DOHH2 (cell line): Measurements from ENCODE around the gene UHRF2.

Experiments used
- H3F3A ChIP-seq: fragments of 200-600 bp; sonication (generic), shearing (Covaris generic); 2 replicates; pipeline ENCODE4 v1.6.0; 2016; ENCODE audit warnings: antibody characterized with exemption, mild to moderate bottlenecking; ENCODE audit not compliant: control insufficient read depth, insufficient read depth
- H3K27ac ChIP-seq: fragments of 200-600 bp; sonication (generic); 2 replicates; pipeline ENCODE4 v1.5.1; 2014; ENCODE audit warnings: low read depth, mild to moderate bottlenecking, low read length, moderate library complexity
- H3K27me3 ChIP-seq: fragments of 200-600 bp; sonication (generic); 2 replicates; pipeline ENCODE4 v1.6.1; 2014; ENCODE audit warnings: mild to moderate bottlenecking, low read length, mixed read lengths; ENCODE audit not compliant: control insufficient read depth
- H3K36me3 ChIP-seq: fragments of 200-600 bp; sonication (generic); 2 replicates; pipeline ENCODE4 v1.6.1; 2014; ENCODE audit warnings: mild to moderate bottlenecking, low read length, moderate library complexity, mixed read lengths; ENCODE audit not compliant: control insufficient read depth
- H3K4me1 ChIP-seq: fragments of 200-600 bp; sonication (generic); 2 replicates; pipeline ENCODE4 v1.6.1; 2014; ENCODE audit warnings: mild to moderate bottlenecking, low read length, mixed read lengths; ENCODE audit not compliant: control insufficient read depth
- H3K4me2 ChIP-seq: fragments of 200-600 bp; sonication (generic); 2 replicates; pipeline ENCODE4 v1.6.0; 2014; ENCODE audit warnings: mild to moderate bottlenecking, low read length, moderate library complexity
- H3K4me3 ChIP-seq: fragments of 200-600 bp; sonication (generic); 2 replicates; pipeline ENCODE4 v1.5.1; 2014; ENCODE audit warnings: mild to moderate bottlenecking, low read length, mixed read lengths
- H3K79me2 ChIP-seq: fragments of 200-600 bp; sonication (generic); 2 replicates; pipeline ENCODE4 v1.6.1; 2014; ENCODE audit warnings: mild to moderate bottlenecking, low read length, mixed read lengths; ENCODE audit not compliant: control insufficient read depth
- H3K9me2 ChIP-seq: fragments of 200-600 bp; sonication (generic); replicated peaks from 2 replicates; pipeline ENCODE4 v1.6.1; 2014; ENCODE audit warnings: mild to moderate bottlenecking, low read length, mixed read lengths; ENCODE audit not compliant: control insufficient read depth
- H3K9me3 ChIP-seq: fragments of 200-600 bp; sonication (generic); 2 replicates; pipeline ENCODE4 v1.6.1; 2014; ENCODE audit warnings: antibody characterized with exemption, low read length, mixed read lengths; ENCODE audit not compliant: control insufficient read depth, insufficient read depth
- H4K20me1 ChIP-seq: fragments of 200-600 bp; sonication (generic); 2 replicates; pipeline ENCODE4 v1.6.0; 2014; ENCODE audit warnings: low read depth, mild to moderate bottlenecking, antibody characterized with exemption, low read length, moderate library complexity; ENCODE audit not compliant: control insufficient read depth, insufficient read depth
- EZH2phosphoT487 ChIP-seq: fragments of 200-600 bp; sonication (generic); IDR thresholded peaks from 2 replicates; pipeline ENCODE4 v1.6.1; 2017; ENCODE audit warnings: borderline replicate concordance, mild to moderate bottlenecking, antibody characterized with exemption, low read length, moderate library complexity, mixed read lengths
- TF ChIP-seq, protein P1 (sequence below): fragments of 200-600 bp; sonication (generic); IDR thresholded peaks from one replicate; pipeline ENCODE4 v1.5.1; 2014; ENCODE audit warnings: antibody characterized with exemption, mild to moderate bottlenecking, low read depth, low read length; ENCODE audit not compliant: poor library complexity, severe bottlenecking

UHRF2 gene

DNA sequence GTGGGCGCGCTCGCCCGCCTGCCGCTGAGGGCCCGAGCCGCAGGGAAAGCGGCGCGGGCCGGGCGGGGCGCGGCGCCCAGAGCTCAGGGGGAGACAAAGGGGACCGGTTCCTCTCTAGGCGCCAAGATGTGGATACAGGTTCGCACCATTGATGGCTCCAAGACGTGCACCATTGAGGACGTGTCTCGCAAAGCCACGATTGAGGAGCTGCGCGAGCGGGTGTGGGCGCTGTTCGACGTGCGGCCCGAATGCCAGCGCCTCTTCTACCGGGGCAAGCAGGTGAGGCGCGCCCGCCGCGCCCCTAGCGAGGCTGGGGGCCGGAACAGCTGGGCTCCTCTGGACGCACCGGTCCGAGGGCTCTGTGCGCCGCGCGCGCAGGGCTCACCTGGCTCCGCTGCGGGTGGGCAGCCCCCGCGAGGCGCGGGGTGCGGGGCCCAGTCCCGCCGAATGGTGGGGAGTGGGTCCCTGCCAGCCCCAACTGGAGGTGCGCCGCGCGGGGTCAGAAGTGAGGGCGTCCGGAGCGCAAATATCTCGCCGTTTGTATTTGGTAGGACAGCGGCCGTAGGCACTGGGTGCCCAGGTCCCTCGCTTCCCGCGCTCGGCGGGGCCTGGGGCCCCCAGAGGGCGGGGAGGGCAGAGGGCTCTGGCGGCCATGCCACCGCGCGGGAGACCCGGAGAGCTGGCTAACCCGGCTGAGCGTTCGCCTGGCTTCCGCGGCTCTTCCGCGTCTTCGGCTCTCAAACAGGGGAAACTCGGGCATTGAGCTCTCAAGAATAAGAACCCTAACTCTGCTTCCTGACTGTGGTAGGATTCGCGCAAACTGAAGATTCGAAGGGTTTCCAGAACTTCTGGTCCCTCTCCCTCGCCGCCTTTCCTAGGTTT lies 607 bp downstream of the UHRF2 start:
- Histone ChIP-seq H3K9me3 (no peaks in the 10 kb centered on the region), H3F3A (peaks cover 17% of the 10 kb centered on the region), H3K4me3 (peak overlapping the region; percentile 98), H3K4me2 (peak overlapping the region; percentile 91), H3K27ac (peak overlapping the region; percentile 96), H3K9me2 (no peaks in the 10 kb centered on the region), H3K4me1 (peaks cover 80% of the 10 kb centered on the region), H3K27me3 (no peaks in the 10 kb centered on the region), H4K20me1 (peaks cover 38% of the 10 kb centered on the region), H3K79me2 (peaks cover 56% of the 10 kb centered on the region), H3K36me3 (peaks cover 46% of the 10 kb centered on the region)
- TF ChIP-seq, protein P1, sequence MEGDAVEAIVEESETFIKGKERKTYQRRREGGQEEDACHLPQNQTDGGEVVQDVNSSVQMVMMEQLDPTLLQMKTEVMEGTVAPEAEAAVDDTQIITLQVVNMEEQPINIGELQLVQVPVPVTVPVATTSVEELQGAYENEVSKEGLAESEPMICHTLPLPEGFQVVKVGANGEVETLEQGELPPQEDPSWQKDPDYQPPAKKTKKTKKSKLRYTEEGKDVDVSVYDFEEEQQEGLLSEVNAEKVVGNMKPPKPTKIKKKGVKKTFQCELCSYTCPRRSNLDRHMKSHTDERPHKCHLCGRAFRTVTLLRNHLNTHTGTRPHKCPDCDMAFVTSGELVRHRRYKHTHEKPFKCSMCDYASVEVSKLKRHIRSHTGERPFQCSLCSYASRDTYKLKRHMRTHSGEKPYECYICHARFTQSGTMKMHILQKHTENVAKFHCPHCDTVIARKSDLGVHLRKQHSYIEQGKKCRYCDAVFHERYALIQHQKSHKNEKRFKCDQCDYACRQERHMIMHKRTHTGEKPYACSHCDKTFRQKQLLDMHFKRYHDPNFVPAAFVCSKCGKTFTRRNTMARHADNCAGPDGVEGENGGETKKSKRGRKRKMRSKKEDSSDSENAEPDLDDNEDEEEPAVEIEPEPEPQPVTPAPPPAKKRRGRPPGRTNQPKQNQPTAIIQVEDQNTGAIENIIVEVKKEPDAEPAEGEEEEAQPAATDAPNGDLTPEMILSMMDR = no peak
- no peak for TF ChIP-seq EZH2phosphoT487

DNA sequence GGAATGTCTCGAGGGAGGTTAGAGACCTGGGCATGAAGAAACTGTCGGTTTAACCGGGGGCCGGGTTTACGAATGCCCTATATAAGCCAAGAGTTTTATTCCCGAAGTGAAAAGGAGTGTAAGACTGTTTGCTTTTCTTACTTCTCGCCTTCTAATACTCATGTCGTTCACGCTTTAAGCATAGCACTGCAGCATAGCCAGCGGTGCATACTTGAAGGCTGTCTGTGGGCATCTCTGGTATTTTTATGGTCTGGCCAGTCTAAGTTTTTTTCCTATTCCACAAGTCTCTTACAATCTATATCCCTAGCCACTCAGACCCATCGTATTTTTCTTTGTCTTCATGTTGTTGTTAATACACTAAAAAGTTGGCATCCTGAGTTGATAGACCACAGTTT lies 1.2 kb downstream of the UHRF2 start:
- Histone ChIP-seq H3K9me2 (no peaks in the 10 kb centered on the region), H3K4me3 (peak overlapping the region; percentile 98), H3K79me2 (peaks cover 63% of the 10 kb centered on the region), H3K27me3 (no peaks in the 10 kb centered on the region), H3F3A (peaks cover 15% of the 10 kb centered on the region), H3K9me3 (no peaks in the 10 kb centered on the region), H3K4me2 (peak overlapping the region; percentile 91), H3K36me3 (peaks cover 52% of the 10 kb centered on the region), H3K4me1 (peaks cover 79% of the 10 kb centered on the region), H3K27ac (peak overlapping the region; percentile 96), H4K20me1 (peaks cover 42% of the 10 kb centered on the region)
- no peak for TF ChIP-seq EZH2phosphoT487
- TF ChIP-seq, protein P1 = no peak

DNA sequence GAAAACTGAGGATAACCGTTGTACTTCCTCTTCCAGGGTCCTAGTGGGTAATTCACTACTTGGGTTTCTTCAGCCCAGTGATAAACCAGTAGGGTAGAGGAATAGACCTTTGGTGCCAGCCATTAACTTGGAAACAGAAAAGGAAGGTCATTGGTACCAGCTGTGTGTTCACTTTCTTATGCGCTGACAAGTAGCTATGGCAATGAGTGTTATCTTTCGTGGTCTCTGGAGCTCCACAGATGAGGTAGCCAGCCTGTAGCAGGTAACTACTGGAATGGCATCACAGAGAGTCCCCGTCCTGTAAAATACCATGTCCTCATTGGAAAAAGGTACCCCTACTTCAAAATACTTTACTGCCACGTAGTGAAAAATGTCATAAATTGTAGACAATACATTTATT lies 2.3 kb downstream of the UHRF2 start:
- Histone ChIP-seq H3K79me2 (peaks cover 73% of the 10 kb centered on the region), H3K4me3 (peak overlapping the region; percentile 98), H4K20me1 (peaks cover 42% of the 10 kb centered on the region), H3K9me3 (no peaks in the 10 kb centered on the region), H3K27ac (no peak overlapping the region), H3K4me1 (peaks cover 71% of the 10 kb centered on the region), H3F3A (peaks cover 13% of the 10 kb centered on the region), H3K27me3 (no peaks in the 10 kb centered on the region), H3K9me2 (no peaks in the 10 kb centered on the region), H3K36me3 (peaks cover 56% of the 10 kb centered on the region), H3K4me2 (peak overlapping the region; percentile 91)
- TF ChIP-seq, protein P1 = no peak
